ENCODE measurements around the gene RSPH10B.
"Not testable (repeated sequence)": the region's sequence is repeated elsewhere in the genome, so short reads cannot be mapped to it uniquely, and the experiment has no call there.

DNA sequence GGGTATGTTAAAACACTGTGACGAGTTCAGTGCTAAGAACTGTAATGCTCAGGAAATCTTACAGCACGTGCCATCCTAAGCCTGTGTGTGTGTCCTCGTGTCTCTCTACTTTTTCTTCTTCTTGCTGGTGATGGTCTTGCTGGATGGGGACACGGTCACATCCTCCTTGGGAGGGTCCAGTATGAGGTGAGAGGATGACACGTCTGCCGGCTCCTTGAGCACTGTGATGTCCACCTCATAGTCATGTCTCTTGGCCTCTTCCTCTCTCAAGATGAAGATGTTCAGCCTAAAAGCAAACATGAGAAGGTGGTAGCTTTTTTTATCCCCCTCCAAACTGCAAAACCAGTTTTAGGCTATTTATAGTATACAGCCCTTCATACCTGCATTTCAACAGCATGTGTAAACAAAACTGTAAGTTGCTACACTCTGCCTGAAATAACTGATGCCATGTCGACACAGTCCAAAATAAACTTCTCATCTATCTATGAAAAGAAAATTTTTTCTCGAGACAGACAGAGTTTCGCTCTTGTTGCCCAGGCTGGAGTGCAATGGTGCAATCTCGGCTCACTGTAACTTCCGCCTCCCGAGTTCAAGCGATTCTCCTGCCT lies 44.1 kb downstream of the RSPH10B start:
- TF ChIP-seq ZFP30 (CRISPR knock-in tag; IDR thresholded peaks at IDR 0.05); ARNTL (CRISPR knock-in tag; IDR thresholded peaks at IDR 0.05; ENCODE audit: borderline replicate concordance, low read depth); RARB (CRISPR knock-in tag; IDR thresholded peaks at IDR 0.05); CSDC2 (CRISPR knock-in tag; IDR thresholded peaks at IDR 0.05); ZC3H10 (CRISPR knock-in tag; IDR thresholded peaks at IDR 0.05); PPARA (CRISPR knock-in tag; IDR thresholded peaks at IDR 0.05; ENCODE audit: borderline replicate concordance): not testable (repeated sequence)
- TF ChIP-seq, protein P1, sequence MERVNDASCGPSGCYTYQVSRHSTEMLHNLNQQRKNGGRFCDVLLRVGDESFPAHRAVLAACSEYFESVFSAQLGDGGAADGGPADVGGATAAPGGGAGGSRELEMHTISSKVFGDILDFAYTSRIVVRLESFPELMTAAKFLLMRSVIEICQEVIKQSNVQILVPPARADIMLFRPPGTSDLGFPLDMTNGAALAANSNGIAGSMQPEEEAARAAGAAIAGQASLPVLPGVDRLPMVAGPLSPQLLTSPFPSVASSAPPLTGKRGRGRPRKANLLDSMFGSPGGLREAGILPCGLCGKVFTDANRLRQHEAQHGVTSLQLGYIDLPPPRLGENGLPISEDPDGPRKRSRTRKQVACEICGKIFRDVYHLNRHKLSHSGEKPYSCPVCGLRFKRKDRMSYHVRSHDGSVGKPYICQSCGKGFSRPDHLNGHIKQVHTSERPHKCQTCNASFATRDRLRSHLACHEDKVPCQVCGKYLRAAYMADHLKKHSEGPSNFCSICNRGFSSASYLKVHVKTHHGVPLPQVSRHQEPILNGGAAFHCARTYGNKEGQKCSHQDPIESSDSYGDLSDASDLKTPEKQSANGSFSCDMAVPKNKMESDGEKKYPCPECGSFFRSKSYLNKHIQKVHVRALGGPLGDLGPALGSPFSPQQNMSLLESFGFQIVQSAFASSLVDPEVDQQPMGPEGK (CRISPR knock-in tag; IDR thresholded peaks at IDR 0.05; ENCODE audit: borderline replicate concordance), result not testable (repeated sequence)
